DOHH2 (cell line): ENCODE measurements around the gene CD74.

Source experiments
- CTCF ChIP-seq: fragments of 200-600 bp; sonication (generic); IDR thresholded peaks from one replicate; pipeline ENCODE4 v1.5.1; 2014; ENCODE audit warnings: antibody characterized with exemption, mild to moderate bottlenecking, low read depth, low read length; ENCODE audit not compliant: poor library complexity, severe bottlenecking
- EZH2phosphoT487 ChIP-seq: fragments of 200-600 bp; sonication (generic); IDR thresholded peaks from 2 replicates; pipeline ENCODE4 v1.6.1; 2017; ENCODE audit warnings: borderline replicate concordance, mild to moderate bottlenecking, antibody characterized with exemption, low read length, moderate library complexity, mixed read lengths

- no peak for TF ChIP-seq CTCF
- TF ChIP-seq EZH2phosphoT487 = no peak
Observed at GRCh38 chr5:150394912-150395687, 17.6 kb downstream of the CD74 start.
